ENCODE results near the gene ARPC2. TPM values are rescaled to one million over a fixed set of nuclear protein-coding genes. Genes with fewer than 3 reads are reported as not detected.

ARPC2 gene
- polyA plus RNA-seq, 1 donor from 2014 or later: 167 TPM

GRCh38 chr2:218290316-218291261 lies 73.6 kb downstream of the ARPC2 start:
- Histone ChIP-seq H3K4me2 (ENCODE audit: low read length) (no peak overlapping the region), H3K9me2 (ENCODE audit: insufficient read depth, low read length) (no peaks in the 10 kb centered on the region), H3K36me3 (ENCODE audit: insufficient read depth, low read length) (no peaks in the 10 kb centered on the region), H3K79me2 (replicated peaks; ENCODE audit: insufficient read depth, low read length) (no peaks in the 10 kb centered on the region), H3K9ac (ENCODE audit: low read length) (no peak overlapping the region), H2AFZ (ENCODE audit: low read depth, low read length) (no peak overlapping the region), H3K9me3 (ENCODE audit: low read length) (no peaks in the 10 kb centered on the region), H3K4me3 (ENCODE audit: low read length) (no peak overlapping the region), H3F3A (ENCODE audit: insufficient read depth, low read length, poor library complexity, severe bottlenecking) (no peaks in the 10 kb centered on the region), H3K27ac (ENCODE audit: low read length) (no peak overlapping the region), H4K20me1 (ENCODE audit: insufficient read depth) (no peaks in the 10 kb centered on the region), H3K27me3 (ENCODE audit: insufficient read depth, low read depth, low read length) (peaks cover 4% of the 10 kb centered on the region)
- TF ChIP-seq POLR2AphosphoS5 (IDR thresholded peaks at IDR 0.05) (no peak), TAF1 (IDR thresholded peaks at IDR 0.05; ENCODE audit: low read depth) (no peak), CTCF (IDR thresholded peaks at IDR 0.05; ENCODE audit: poor library complexity, severe bottlenecking) (no peak), MXI1 (conservative IDR thresholded peaks at IDR 0.05; ENCODE audit: poor library complexity, severe bottlenecking) (no peak), EP300 (conservative IDR thresholded peaks at IDR 0.05; ENCODE audit: poor library complexity, severe bottlenecking) (no peak), SMC3 (conservative IDR thresholded peaks at IDR 0.05; ENCODE audit: poor library complexity) (no peak), REST (IDR thresholded peaks at IDR 0.05; ENCODE audit: borderline replicate concordance) (no peak), RAD21 (conservative IDR thresholded peaks at IDR 0.05) (no peak), EZH2 (IDR thresholded peaks at IDR 0.05; ENCODE audit: borderline replicate concordance, insufficient read depth, low read length, poor library complexity, severe bottlenecking) (no peak)

GRCh38 chr2:218291318-218292047 lies 74.5 kb downstream of the ARPC2 start:
- Histone ChIP-seq H2AFZ (ENCODE audit: low read depth, low read length) (no peak overlapping the region), H3K9me3 (ENCODE audit: low read length) (no peaks in the 10 kb centered on the region), H3K27ac (ENCODE audit: low read length) (no peak overlapping the region), H3K79me2 (replicated peaks; ENCODE audit: insufficient read depth, low read length) (no peaks in the 10 kb centered on the region), H3K4me2 (ENCODE audit: low read length) (no peak overlapping the region), H4K20me1 (ENCODE audit: insufficient read depth) (no peaks in the 10 kb centered on the region), H3K27me3 (ENCODE audit: insufficient read depth, low read depth, low read length) (peaks cover 4% of the 10 kb centered on the region), H3K9me2 (ENCODE audit: insufficient read depth, low read length) (no peaks in the 10 kb centered on the region), H3F3A (ENCODE audit: insufficient read depth, low read length, poor library complexity, severe bottlenecking) (no peaks in the 10 kb centered on the region), H3K9ac (ENCODE audit: low read length) (no peak overlapping the region), H3K36me3 (ENCODE audit: insufficient read depth, low read length) (no peaks in the 10 kb centered on the region), H3K4me3 (ENCODE audit: low read length) (no peak overlapping the region)
- no peak for TF ChIP-seq SMC3 (conservative IDR thresholded peaks at IDR 0.05; ENCODE audit: poor library complexity)
- TF ChIP-seq EZH2 (IDR thresholded peaks at IDR 0.05; ENCODE audit: borderline replicate concordance, insufficient read depth, low read length, poor library complexity, severe bottlenecking): no peak
- no peak for TF ChIP-seq MXI1 (conservative IDR thresholded peaks at IDR 0.05; ENCODE audit: poor library complexity, severe bottlenecking)
- TF ChIP-seq REST (IDR thresholded peaks at IDR 0.05; ENCODE audit: borderline replicate concordance): no peak
